GM21576 (cell line): Measurements from ENCODE around the gene BCL2.

Experiments used
- ATAC-seq: cut with Tn5 transposase; IDR thresholded peaks from one replicate; pipeline ENCODE4 v1.9.1; 2021; ENCODE audit warnings: mild to moderate bottlenecking, moderate library complexity; ENCODE audit not compliant: unreplicated experiment

Gene BCL2

DNA sequence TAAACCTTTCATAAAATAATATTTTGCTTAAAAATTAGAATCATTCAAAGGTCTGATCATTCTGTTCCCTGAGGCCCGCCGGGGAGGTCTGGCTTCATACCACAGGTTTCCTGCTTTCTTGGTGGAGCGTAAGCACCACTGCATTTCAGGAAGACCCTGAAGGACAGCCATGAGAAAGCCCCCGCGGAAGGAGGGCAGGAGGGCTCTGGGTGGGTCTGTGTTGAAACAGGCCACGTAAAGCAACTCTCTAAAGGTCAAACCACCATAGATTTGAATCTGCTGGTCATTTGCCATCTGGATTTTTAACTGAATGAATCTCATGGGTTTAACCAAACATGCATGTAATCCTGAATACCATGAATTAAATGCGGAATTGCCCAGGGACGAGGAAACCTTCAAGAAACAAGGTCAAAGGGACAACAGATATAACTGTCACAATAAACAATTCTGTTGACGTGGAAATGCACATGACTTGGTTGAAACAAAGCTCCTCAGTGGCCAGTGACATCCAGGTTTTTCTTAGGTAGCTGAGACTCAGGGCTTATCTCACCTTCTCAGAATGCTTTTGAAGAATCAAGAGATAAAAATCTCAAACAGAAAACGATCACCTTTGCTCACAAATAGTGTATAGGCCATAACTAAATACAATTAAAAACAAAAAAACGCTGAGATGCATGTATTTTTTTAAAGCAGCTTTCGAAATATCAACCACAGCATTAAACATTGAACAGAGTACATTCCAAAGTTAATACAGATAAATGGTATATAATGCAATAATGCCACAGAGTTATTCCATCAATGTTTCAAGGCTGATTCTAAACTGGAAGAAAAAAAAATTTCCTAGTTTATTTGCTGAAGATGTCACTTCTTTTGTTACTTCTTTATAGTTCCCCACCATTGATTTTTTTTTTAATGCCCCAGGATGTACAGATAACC, 193.2 kb downstream of the BCL2 start:
- ATAC-seq, result no peak

DNA sequence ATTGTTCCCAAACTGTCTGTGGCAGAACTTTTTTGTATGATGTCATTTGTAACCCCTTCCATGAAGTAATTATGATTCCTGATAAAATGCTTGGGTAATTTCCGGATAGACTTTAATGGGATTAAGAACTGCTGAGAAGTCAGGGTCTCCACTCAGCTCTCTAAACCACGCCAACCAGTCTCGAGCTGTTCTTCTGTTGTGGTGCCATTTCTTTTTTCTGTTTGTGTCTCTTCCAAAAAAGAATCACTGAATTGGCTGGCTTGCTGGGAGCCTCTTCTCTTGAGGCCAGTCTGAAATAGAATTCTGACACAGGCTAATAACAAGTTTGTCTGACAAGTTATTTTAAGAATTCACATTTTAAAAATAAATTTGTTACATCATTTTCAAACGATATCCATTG, 198.9 kb downstream of the BCL2 start:
- ATAC-seq, result no peak

DNA sequence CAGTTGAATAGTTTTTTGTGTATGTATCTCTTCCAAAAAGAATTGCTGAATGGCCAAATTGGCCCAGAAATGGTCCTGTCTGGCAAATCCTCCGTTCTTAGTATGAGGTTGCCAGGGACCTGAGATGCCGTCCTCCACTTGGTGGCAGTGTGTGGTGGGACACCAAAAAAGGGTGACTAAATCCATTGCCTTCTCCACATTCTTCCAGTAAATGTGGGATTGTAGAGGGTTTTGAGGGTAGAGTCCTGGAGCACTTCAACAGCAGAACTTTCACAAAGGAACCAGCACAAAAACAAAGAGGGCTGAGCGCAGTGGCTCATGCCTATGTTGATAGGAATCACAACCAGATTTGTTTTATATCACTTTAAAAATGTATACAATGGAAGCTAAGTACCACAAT, 199.9 kb downstream of the BCL2 start:
- no peak for ATAC-seq

DNA sequence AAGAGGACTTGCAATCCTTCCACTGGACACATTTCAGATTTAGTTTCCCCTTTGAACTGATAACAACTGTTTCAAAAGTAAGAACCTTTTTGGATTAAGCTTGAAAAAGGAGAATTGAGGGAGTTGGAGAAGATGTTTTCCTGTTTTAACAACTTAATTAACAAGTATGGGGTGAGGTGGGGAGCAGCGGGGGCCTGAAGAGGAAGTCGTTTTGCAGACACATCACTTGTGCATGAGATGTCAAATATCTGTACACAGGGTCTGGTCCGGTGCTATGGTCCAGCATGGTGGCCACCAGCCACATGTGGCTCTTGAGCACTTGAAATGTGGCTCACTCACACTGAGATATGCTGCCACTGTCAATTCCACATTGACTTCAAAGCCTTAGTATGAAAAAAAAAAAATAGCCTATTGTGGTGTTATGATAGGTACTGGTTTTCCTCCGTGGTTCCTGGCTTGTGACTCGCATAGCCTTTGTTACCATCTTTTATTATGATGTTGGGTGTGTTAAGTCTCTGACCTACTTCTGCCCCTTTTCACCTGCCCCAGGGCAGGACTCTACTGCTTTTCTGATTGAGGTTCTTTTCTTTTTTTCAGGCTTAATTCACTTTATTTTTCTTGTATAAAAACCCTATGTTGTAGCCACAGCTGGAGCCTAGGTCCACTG, 205.5 kb downstream of the BCL2 start:
- ATAC-seq, result no peak

DNA sequence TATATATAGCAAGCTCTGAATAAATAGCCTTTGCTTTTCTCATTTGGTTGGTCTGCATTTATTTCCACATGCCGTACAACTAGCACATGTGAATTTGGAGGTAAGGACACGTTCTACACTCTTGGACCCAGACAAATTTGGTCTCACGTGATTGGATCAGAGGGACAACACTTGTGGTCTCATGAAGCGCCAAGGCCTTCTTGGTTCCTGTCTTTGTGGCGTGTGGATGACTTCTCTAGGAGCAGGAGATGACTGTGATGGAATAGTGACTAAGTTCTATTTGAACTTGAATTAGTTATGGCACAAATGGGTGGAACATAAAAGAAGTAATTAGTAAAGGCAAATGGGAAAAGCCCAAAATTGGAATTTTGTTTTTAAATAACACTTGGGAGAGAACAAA, 206.9 kb downstream of the BCL2 start:
- no peak for ATAC-seq

DNA sequence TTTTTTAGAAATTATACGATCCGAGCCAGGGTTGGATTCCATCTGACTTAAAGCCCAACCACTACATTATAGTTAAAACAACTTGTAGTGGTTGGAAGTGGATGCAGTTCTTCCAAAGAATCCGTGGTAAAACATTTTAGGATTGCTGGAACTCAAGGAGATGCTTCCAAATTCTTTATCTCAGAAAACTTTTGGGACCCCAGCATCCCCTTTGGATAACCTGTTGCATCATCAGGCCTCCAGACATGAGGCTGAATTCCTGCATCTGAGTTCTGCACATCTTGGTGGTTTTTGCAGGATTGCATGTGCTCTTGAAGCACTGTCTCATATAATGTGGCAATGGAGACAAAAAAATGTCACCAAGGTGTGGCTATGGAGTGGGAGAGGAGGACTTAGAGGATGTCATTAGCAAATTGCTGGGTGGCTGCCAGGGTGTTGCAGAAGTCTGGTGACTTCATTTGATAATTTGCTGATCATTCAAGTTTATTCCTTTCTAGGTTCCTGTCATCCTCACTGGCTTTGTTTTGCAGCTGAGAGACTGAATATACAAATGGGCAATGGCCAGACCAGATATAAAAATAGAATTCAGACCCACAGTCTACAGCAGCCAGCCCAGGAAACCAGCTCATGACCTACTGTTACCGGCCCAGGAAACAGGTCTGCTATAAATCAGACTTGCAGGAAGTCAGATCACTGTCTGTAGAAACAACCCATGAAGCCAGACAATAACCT, 207.7 kb downstream of the BCL2 start:
- ATAC-seq, result peak; percentile 73

DNA sequence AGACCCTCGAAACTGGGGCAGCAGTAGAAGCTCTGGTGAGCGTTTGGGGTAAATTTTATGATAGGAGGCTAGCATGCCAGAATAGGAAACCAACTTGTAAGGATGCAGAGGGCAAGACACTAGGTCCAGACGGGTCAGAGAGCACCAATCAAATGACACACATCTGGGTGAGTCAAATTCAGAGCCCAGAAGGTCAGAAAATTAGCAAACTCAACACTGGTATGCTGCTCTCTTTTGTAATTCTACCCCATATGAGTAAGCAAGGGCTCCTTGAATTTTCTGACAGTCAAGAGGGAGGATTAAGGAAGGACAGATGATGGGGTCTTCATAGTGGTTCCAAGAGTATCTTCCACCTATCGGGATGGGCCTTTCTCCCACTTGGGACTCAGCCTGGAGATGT, 209.8 kb downstream of the BCL2 start:
- no peak for ATAC-seq

DNA sequence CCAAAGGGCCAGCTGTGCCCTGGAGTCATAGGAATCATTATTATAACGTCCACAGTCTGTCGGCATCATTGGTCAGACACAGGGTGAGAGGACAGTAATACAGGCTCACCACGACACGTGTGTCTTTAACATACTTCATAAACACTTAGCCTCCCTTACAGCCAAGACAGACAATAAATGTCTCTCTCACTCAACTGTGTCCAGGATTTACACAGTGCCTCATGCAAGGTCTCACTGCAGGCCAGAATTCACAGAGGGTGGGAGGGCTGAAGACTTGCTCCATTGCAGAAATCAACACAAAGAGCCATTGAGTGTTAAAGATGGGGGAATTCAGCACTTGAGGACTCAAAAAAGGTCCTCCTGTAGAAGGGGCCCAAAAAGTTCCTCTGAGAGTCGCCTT, 210.5 kb downstream of the BCL2 start:
- ATAC-seq, result no peak

DNA sequence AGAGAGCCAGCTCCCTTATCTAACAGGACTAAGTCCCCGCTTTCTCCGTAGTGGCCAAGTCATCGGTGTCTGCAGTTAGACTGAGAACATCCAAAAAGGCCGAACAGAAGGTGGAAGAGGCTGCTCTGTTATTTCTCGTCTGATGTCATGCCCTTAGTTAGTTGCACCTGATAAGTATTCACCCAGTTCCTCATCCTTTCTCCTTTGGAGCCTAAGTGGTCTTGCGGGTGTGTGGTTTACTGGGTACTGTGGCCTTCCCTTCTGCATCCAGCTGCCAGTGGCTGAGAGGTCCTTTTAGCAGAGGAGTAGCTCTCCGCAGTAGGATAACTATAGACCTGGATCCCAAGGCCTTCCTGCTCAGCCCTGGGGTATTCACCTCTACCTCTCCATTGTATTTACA, 211.6 kb downstream of the BCL2 start:
- no peak for ATAC-seq

DNA sequence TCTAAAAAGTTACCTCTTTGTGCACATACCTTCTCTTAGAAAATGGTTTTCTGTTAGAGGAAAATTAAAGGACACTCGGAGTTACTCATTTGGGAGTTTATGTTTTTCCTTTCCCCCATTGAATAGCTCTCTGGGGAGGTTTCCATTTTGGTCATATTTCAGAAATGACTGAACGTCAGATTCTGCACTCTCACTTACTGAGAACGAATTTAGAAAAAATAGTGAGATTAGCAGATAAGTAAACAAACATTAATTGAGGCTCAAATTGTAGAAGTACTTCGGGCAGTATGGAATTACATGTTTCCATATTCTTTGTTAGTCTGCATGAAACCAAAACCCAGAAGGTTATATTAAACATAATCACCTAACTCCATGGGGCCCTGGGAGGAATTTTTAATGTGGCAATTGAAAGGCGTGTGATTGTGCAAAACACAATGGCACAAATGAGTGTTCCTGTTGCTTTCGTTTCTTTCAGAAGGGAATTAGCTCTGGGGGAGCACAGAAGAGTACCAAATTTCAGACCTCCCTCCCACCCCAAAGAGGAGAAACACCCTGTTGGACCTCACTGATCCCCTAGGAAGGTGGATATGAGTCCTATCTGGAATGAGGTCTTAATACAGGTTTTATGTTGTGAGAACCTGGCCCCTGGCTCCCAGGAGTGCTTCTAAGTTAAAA, 212.3 kb downstream of the BCL2 start:
- ATAC-seq, result peak; percentile 36

DNA sequence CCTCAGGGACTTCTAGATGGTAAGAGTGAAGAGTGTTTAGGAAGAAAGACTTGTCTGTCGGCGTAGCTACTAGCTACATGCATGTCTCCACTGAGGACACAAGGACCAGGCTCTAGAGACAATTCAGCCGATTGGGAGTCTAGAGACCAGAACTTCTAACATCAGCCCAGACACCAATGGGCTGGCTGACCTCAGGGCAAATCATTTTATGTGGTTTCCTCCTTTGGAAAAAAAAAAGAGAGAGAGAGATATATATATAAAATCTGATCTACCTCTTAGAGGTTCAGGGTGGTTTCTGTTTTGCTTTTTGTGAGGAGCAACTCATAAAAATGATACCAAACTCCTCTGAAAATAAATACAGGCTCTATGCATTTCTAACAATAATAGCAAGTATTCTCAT, 212.8 kb downstream of the BCL2 start:
- ATAC-seq, result peak; percentile 35

DNA sequence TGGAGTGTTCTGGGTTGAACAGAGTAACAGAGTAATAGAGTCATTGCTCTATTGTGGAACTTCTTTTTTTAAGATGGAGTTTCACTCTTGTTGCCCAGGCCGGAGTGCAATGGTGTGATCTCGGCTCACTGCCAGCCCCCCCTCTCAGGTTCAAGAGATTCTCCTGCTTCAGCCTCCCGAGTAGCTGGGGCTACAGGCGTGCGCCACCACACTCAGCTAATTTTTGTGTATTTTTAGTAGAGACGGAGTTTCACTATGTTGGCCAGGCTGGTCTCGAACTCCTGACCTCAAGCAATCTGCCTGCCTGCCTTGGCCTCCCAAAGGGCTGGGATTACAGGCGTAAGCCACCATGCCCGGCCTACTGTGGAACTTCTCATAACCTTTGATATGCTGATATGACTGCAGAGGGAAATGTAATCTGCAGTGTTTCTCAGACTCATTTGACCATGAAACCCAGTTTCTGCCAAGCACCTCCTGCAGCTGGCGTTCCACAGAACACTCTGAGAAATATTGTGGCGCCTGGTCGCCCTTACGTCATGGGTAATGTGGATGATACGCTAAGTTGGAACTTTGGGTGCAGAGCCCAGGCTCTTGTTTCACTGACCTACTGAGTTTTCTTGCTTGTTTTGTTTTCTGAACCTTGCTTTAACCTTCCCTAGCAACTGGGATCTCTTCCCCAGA, 213.8 kb downstream of the BCL2 start:
- peak; percentile 62 for ATAC-seq

DNA sequence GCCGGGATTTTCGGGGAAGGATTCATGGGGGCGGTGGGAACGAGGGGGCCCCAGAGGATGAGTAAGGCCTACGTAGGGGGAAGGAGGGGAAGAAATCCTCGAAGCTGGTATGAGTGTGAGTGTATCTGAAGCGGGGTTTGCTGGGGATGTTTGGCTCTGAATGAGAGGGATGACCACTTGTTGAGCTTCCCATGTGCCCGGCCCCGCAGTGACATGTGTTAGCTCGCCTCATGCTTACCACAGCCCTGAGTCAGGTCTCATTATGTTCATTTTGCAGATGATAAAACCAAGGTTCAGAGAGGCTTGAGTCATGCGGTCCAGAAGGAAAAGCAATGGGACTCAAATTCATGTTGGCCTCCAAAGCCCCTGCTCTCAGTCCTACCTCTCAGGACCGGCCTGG, 214.7 kb downstream of the BCL2 start:
- no peak for ATAC-seq

DNA sequence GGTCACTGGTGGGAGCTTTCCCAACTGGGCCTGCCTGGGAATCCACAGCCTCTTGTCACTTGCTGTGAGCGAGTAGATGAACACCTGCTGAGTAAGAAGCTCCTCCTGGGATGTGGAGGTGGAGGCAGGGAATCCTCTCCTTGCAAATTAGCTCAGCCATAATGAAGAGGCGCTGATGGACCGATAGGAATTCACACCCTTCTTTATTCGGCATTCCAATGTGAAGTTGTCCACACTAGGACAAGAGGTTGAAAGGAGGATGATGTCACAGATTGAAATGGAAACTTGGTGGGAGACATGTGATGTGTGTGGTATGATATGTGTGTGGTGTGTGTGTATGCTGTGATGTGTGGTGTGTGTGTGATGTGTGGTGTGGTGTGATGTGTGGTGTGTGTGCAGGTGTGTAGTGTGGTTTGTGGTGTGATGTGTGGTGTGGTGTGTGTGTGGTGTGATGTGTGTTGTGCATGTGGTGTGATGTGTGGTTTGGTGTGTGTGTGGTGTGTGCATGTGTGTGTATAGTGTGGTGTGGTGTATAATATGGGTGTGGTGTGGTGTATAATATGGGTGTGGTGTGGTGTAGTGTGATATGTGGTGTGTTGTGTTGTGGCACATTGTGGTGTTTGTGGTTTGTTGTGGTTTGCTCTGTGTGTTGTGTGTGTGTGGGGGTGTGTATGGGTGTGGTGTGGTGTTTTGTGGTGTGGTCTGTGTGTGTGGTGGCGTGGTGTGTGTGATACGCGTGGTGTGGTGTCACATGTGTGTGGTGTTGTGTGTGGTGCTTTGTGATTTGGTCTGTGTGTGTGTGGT, 216.4 kb downstream of the BCL2 start:
- no peak for ATAC-seq

DNA sequence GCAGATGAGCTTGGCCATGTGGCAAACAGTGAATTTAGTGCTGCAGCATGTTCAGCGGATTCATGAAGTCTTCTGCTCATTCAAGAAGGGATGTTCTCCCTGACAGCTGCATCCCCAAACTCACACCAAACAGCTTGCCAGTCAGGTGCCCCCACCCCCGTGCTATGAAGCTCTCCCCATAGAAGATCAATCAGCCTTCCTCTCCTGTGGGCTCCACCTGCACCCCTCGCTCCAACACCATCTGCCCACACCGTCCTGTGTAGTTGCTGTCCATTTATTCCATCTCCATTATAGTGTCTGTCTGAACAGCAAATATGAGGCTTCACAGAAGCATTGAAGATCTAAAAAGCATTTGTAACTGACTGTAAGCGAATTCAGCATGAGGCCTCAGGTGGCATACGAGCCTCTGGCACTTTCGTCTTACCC, 218.9 kb downstream of the BCL2 start:
- no peak for ATAC-seq

DNA sequence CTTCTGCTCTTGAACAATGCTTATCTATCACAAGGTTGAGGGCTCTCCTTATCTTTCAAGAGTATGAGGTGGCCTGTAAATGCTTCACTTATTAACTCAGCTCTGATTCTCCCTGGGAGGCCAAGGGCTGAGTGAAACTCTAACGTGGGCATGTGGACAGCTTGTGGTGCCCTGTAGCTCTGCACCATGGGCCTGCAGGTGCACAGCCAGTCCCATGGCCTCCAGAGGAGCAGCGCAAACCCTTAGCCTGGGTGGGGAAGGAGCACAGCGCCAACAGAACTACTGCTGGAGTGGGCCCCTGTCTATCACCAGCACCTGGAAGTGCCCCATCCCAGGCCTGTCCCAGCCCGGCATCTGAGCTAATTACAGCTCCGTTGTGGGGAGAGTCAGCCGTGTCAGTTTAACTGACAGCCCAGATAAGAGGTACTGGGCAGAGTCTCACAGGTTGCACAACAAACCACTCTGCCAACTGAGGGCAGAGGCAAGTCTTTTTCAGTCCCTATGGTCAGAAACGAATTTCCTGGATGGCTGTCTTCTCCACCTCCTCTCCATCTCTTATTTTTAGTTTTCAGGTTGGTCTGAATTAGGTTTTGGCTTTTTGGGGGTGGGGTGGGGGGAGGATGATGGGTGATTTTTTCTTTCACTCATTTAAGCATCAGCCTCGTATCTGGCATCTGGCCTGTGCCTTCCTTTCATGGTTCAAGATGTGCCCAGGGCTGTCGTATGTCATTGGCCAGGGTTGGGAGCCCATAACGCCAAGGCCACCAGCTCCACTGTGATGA, 219.5 kb downstream of the BCL2 start:
- ATAC-seq, result peak; percentile 37

DNA sequence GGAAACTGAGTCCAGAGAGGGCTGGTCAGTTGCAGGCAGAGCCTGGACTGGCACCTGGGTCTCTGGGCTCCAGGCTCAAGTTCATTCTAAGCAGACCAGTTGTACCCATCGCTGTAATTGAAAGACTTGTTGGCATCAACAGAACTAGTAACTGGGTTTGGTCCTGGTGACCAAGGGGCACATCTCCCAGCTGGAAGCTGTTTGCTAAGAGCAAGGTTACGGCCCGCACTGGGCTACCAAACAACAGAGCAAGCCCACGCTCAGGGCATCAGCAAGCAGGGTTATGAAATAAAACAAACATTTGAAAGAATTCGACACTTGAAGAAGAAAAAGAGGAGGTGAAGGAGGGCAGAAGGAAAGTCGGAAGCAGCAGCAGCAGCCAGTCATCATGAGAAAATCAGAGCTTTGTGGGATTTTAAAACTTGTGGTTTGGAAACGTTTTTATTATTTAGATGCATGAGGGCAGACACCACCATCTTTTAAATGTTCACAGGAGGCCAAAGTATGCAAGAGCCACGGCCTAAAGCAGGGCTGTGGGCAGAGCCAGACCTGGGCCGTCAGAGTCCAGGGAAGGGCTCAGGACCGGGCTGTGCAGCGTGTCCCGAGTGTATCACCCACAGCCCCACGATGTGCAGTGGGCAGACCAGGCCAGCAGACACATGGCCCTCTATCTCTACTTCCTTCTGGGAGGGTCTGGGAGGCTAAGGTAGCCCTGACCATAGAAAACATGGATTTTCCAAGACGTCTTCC, 220.3 kb downstream of the BCL2 start:
- no peak for ATAC-seq
